ENCODE results near the gene MINDY4. TPM values are rescaled to one million over a fixed set of nuclear protein-coding genes. Genes with fewer than 3 reads are reported as not detected.

The MINDY4 gene
- total RNA-seq, 3 donors from 2014 or later: 4.0 to 9.1 (median 4.7) TPM

GRCh38 chr7:30750683-30751650 is 20.2 kb upstream of the MINDY4 start:
- intact Hi-C loops (cut with DNase I, micrococcal nuclease): no loop called here
- no peaks in the 10 kb centered on the region for H3K36me3 ChIP-seq (ENCODE audit: low read depth)
- no peaks in the 10 kb centered on the region for H3K9me3 ChIP-seq
- no peak for TF ChIP-seq CTCF (IDR thresholded peaks at IDR 0.05)
- H3K4me1 ChIP-seq (ENCODE audit: low read depth): peaks cover 17% of the 10 kb centered on the region
- DNase-seq: peak; percentile 67 to 86 (median 76)
- ATAC-seq: peak; percentile 87
- no peak overlapping the region for H3K4me3 ChIP-seq

- no peak for TF ChIP-seq CTCF (IDR thresholded peaks at IDR 0.05)
Observed at GRCh38 chr7:30751696-30752273, 19.4 kb upstream of the MINDY4 start, which contains the start of gene INMT. Gene INMT (plus strand): TSS chr7:30752135. CDS start chr7:30752151, 16 bp downstream.

GRCh38 chr7:30752484-30752883 is 18.7 kb upstream of the MINDY4 start:
- H3K36me3 ChIP-seq (ENCODE audit: low read depth): no peaks in the 10 kb centered on the region
- no peak for TF ChIP-seq CTCF (IDR thresholded peaks at IDR 0.05)
- H3K9me3 ChIP-seq: no peaks in the 10 kb centered on the region
- H3K4me1 ChIP-seq (ENCODE audit: low read depth): peaks cover 17% of the 10 kb centered on the region
- DNase-seq (no peak), ATAC-seq (no peak)
- H3K4me3 ChIP-seq: no peak overlapping the region
- intact Hi-C loops (cut with DNase I, micrococcal nuclease): no loop called here

More at GRCh38 chr7:30751696-30752273, 19.4 kb upstream of the MINDY4 start, which contains the start of gene INMT:
- no peak for DNase-seq
- intact Hi-C loops (cut with DNase I, micrococcal nuclease): no loop called here
- ATAC-seq: no peak
- Histone ChIP-seq H3K36me3 (ENCODE audit: low read depth) (no peaks in the 10 kb centered on the region), H3K4me1 (ENCODE audit: low read depth) (peaks cover 17% of the 10 kb centered on the region), H3K9me3 (no peaks in the 10 kb centered on the region), H3K4me3 (no peak within 1 kb of the TSS)

- Histone ChIP-seq H3K36me3 (ENCODE audit: low read depth) (no peaks in the 10 kb centered on the region), H3K9me3 (no peaks in the 10 kb centered on the region), H3K4me3 (no peak overlapping the region), H3K4me1 (ENCODE audit: low read depth) (peaks cover 17% of the 10 kb centered on the region)
- intact Hi-C loops (cut with DNase I, micrococcal nuclease): no loop called here
- peak; percentile 5 for ATAC-seq
- peak; percentile 58 to 72 (median 60) for DNase-seq
- no peak for TF ChIP-seq CTCF (IDR thresholded peaks at IDR 0.05)
Observed at GRCh38 chr7:30752979-30753378, 18.2 kb upstream of the MINDY4 start.

GRCh38 chr7:30754315-30754877 is 16.8 kb upstream of the MINDY4 start:
- Histone ChIP-seq H3K9me3 (no peaks in the 10 kb centered on the region), H3K4me3 (no peak overlapping the region), H3K4me1 (ENCODE audit: low read depth) (peaks cover 17% of the 10 kb centered on the region), H3K36me3 (ENCODE audit: low read depth) (no peaks in the 10 kb centered on the region)
- TF ChIP-seq CTCF (IDR thresholded peaks at IDR 0.05): no peak
- intact Hi-C loops (cut with DNase I, micrococcal nuclease): no loop called here
- DNase-seq: no peak
- no peak for ATAC-seq
